Measurements from ENCODE around the gene STX17. TPM values are rescaled to one million over a fixed set of nuclear protein-coding genes. Genes with fewer than 3 reads are reported as not detected.
A peak's percentile ranks its signal among the peaks of the same experiment; 100 is the strongest.
"Not testable (repeated sequence)": the region's sequence is repeated elsewhere in the genome, so short reads cannot be mapped to it uniquely, and the experiment has no call there.

Gene STX17
- total RNA-seq, 1 donor from 2014 or later, result 23.1 TPM

DNA sequence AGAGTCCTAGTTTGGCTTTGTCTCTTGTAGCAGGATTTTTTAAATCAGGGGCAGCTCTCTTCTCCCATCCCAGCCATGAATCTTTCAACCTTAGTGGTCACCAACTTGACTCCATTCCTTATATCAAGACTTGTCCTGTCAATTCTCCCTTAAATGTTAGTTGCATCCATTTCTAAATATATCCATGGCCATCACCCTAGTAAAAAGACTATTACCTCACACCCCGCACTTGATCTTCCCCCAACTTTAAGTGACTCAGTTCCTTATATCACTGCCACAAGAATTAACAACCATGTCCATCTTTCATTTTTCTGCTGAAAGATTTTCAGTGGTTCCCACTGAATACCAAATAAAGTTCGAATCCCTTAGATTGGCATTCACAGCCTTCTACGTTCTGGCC, 67.0 kb downstream of the STX17 start:
- no peak for DNase-seq

DNA sequence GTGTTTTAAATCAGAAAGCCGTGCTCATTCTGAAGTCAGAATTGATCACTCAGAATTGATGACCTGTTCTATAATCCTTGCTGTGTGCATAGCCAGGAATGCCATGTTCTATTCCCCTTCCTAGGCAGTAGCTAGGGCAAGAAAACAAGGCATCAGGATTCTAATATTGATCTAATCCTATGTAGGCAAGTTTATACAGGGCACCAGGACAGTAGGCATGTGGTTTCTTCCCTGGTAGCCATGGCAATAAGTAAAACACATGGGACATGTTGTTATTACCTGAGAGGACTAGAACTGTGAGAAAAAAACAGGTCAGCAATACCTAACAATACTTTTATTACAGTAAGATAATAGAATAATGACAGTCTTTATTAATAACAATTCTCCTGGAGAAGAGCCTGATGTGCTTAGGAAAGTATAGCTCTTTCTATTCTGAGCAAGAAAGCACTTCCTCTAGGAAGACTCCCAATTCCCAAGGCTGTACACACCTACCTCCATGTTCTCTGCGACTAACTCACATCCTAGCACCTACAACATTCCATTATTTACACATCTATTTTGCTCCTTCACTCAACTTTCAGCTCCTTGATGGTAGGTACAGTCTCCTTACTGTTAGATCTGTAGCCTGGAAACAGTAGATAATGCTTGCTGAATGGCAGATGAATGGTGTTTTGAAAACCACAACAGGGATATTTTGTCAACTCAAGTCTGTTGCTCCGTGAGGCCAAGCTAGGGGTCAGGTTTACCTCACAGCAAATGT, 70.8 kb downstream of the STX17 start:
- no peak for DNase-seq

DNA sequence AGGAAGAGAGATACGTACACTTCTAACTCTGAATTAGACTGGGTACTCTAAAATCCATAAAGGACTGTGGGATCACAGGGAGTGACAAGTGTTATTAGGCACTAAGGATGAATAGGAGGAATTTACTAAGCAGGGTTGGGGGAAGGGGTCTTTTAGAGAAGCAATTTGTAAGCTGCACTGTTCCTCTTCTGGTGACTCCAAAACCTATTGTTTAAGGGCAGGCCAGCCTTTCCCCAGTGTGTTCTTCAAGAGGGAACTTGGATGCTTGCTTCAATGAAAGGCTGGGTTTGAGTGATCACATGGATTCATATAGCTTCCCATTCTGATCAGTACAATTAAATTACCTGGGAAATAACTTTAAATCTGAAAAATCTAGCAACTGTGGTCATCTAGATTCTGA, 71.8 kb downstream of the STX17 start:
- no peak for DNase-seq

DNA sequence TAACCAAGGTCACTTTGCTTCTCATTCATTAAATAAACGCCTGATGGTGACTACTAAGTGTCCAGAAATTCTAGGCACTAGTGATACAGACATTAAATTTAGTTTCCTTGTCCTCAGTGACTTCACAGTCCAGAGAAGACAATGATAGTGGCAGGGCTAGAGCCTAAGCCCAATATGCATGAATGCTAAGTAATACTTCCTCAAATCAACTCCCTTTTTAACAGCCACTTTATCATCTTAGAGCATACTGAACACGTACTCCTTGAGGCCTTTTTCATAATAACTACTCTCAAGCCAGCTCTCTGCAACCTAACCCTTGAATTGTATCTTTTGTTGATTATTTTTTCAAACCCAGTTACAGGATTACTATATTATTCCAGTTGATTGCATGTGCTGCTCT, 74.1 kb downstream of the STX17 start:
- DNase-seq, result no peak

DNA sequence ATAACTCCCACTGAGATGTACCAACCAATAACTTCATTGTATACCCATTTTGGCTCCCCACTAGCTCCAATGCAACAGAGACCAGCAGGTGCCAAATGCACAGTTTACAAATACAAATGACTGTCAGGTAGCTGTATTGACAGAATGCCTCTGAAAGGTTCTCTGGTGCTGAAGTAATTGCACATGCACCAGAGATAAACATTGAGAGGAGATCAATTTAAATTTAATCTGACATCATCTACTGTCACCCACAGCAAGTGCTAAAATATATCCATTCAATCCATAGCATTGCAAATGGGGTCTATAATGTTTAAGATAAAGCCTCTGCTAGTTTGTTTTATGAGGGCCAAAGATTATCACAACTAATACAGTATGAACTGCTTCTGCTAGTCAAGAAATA, 80.2 kb downstream of the STX17 start:
- DNase-seq, result no peak

DNA sequence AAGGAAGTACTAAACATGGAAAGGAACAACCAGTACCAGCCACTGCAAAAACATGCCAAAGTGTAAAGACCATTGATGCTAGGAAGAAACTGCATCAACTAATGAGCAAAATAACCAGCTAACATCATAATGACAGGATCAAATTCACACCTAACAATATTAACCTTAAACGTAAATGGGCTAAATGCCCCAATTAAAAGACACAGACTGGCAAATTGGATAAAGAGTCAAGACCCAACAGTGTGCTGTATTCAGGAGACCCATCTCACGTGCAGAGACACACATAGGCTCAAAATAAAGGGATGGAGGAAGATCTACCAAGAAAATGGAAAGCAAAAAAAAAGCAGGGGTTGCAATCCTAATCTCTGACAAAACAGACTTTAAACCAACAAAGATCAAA, 84.1 kb downstream of the STX17 start:
- DNase-seq, result not testable (repeated sequence)

DNA sequence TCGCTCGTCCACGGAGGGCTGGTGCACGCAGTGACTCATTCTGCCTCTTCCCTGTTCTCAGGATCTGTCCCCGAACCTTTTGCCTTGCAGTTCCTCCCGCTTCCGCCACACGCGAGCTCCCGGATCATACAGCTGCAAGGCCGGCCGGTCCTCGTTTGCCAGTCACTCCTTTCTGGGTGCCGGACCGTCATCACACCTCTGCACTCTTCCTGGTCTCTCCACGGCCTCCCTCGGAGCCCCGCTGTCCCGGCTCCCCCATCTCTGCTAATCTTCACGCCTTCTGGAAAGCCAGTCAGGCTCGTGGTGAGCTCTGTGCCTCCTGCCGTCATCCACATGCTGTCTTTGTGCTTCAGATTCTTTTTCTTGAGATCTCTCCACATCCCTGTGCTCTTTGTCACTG, 91.8 kb downstream of the STX17 start:
- no peak for DNase-seq

DNA sequence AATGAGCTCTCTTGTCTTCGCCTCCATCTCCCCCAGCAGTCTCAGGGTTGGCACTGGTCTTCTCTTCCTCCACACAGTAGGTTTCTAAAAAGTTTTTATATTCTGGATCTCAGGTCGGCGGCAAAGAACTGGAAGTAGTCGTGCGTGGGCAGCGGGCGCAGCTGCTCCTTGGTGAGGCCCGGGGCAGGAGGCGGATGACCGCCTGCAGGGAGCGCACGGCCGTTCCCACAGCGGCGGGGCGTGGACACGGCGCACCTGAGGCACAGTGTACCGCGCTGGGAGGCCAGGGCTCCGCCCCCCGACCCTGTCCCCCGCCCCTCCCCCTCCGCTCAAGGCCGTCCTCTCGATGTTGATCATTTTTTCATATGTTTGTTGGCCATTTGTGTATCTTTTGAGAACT, 92.4 kb downstream of the STX17 start:
- no peak for DNase-seq

DNA sequence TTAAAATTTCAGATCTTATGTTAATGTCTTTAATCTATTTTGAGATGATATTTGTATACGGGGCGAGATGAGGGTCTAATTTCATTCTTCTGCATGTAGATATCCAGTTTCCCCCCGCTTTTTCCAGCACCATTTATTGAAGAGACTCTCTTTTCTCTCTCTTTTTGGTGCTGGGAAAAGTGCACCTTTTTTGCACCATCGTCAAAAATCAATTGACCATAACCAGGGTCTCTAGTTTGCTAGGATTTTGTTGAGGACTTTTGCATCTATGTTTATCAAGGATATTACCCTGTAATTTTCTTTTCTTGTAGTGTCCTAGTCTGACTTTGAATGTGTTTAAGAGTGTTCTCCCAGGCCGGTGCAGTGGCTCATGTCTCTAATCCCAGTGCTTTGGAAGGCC, 93.3 kb downstream of the STX17 start:
- DNase-seq, result no peak

DNA sequence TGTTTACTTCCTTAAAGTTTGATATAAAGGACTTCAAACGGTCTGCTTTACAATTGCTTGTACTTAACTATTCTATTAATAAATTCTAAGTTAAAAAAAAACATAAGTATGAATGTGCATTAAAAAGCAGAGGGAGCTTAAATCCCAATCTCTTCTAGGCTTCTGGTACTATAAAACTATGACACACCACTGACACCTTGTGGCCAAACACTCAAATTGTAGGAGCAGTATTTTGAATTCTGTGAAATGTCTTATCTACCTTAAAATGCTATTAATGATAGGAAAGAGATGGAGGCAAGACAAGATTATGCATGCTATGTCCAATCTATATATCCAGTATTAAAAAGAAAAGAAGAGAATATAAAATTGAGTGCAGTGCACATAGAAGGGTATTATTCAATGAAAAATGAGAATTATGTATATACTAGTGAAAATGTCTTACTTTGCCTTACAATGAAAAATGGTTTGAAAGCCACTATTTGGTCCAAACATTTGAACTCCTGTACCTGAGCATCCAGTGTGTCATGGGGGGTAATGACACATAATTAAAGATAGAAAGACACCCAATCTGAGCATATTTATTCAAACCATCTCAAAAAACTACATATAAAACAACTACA, 104.7 kb downstream of the STX17 start:
- DNase-seq, result peak; percentile 77

DNA sequence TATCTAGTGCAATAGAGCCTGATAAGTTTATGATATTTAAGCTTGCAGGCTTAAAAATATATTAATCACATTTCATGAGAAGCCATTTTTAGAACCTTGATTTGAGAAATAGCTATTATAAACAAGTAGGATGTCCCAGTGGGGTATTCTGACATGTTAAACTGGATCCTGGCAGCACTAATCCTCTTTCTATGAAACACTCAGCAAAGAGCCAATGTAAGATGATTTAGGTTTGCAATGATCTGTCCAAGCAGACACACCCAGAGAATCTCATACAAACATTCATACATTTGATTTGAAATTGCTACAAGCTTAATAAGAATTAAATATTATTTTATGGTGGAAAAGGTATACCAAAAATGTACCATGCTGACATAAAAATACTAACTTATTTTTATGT, 105.8 kb downstream of the STX17 start:
- DNase-seq, result no peak

DNA sequence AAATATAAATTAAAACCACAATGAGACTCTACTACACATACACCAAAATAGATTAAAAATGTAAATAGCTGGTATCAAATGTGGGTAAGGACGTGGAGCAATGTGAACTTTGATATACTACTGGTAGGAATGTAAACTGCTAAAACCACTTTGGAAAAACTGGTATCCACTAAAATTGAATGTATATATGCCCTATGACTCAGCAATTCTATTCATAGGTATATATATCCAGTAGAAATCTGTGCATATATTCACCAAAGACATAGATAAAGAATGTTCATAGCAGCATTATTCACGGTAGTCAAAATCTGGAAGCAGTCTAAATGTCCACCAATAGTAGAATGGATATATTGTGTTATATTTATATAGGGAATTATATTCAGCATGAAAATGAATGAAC, 107.1 kb downstream of the STX17 start:
- no peak for DNase-seq

DNA sequence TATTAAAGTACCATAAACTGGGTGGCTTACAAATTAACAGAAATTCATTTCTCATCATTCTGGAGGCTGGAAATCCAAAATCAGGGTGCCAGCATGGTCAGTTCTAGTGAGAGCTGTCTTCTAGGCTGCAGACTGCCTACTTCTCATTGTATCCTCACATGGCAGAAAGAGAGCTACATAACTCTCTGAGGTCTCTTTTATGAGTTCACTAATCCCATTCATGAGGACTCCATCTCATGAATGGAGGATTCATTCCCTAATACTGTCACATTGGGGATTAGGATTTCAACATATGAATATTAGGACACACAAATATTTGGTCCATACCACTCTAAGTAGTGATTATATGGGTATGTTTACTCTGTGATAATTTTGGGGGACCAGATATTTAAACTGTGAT, 108.4 kb downstream of the STX17 start:
- DNase-seq, result no peak

DNA sequence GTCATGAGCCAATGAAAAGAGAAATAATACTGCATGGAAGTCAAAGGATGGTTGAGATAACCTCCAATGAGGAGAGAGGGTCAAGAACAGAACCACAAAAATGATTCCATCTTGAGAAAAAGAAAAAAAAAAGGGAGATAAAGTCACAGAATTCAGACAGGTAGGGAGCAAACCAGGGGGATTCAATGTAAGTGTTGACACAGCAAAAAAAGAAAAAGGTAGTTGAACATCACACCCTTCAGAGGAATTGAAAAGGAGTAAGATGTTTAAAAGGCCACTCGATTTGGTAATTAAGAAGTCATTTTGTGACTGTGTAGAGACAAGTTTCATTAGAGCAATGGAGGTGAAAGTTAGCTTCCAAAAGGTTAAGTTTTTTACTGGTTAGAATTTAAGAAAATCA, 113.1 kb downstream of the STX17 start:
- DNase-seq, result no peak

Other genes starting within 250 kb of the STX17 start
- gene NR4A3, start 84.8 kb upstream of the STX17 start, total RNA-seq, result 0.05 TPM in 1 of 2 replicates, not detected in the other
- gene ERP44, start 192.3 kb downstream of the STX17 start, total RNA-seq, result 9.4 and 16.4 TPM in 2 replicates
- gene INVS, start 192.6 kb downstream of the STX17 start, total RNA-seq, result 36.8 TPM in 2 replicates

Data from dermis blood vessel endothelial cell (primary cell).